ENCODE data around the gene CCDC15. TPM values are rescaled to one million over a fixed set of nuclear protein-coding genes. Genes with fewer than 3 reads are reported as not detected.

The CCDC15 gene
- total and polyA plus RNA-seq, 4 experiments from 2014 or later, result 0.48 to 2.7 (median 2.1) TPM

DNA sequence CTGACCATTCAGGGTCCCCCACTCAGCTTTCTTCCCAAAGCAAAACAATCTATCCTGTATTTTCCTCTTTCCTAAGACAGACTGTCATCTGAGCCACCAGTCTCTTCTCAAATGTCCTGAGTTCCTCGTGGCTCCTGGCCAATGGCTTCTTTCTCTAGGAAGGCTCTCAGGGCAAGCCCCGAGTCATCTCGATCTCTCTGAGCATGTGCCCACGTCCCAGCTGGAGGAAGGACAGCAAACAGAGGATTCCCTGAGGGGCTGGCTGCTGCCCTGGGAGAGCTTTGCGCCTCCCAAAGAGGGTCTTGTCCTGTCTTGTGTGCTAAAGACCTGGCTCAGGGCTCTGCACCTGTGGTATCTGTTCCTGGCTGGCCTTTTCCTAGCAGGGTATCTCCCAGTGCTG is 117.4 kb downstream of the CCDC15 start:
- Histone ChIP-seq H3K4me1 (ENCODE audit: insufficient read depth, low read length) (no peaks in the 10 kb centered on the region), H3K27me3 (ENCODE audit: insufficient read depth, low read length) (no peaks in the 10 kb centered on the region), H3K4me3 (ENCODE audit: low read length in 2 of 2) (no peak overlapping the region), H3K27ac (ENCODE audit: low read depth, low read length) (no peak overlapping the region), H3K9me3 (ENCODE audit: control insufficient read depth in 1 of 2, low read length in 2 of 2) (no peaks in the 10 kb centered on the region), H3K36me3 (ENCODE audit: insufficient read depth, low read length) (no peaks in the 10 kb centered on the region)
- H3K4me1 Mint-ChIP-seq, result peaks cover 0 to 8% (median 0%) of the 10 kb centered on the region in 4 donors
- peak overlapping the region in 1 of 7 donors; percentile 23 for H3K27ac Mint-ChIP-seq
- CTCF ChIA-PET (ENCODE audit: partially characterized antibody), result interaction anchor here (1.2 to 1.3 kb wide), 2 partner anchors 16 to 71 kb away, joined by 3 to 4 read pairs; no protein-coding TSS in a partner anchor
- H3K4me3 Mint-ChIP-seq, result no peak overlapping the region
- H3K36me3 Mint-ChIP-seq, result no peaks in the 10 kb centered on the region
- POLR2A ChIA-PET (ENCODE audit: partially characterized antibody), result no interaction called here
- intact Hi-C loops (cut with micrococcal nuclease), result no loop called here
- no peaks in the 10 kb centered on the region for H3K9me3 Mint-ChIP-seq
- DNase-seq, result no peak
- H3K27me3 Mint-ChIP-seq, result peaks cover 8 to 14% of the 10 kb centered on the region in 2 donors

DNA sequence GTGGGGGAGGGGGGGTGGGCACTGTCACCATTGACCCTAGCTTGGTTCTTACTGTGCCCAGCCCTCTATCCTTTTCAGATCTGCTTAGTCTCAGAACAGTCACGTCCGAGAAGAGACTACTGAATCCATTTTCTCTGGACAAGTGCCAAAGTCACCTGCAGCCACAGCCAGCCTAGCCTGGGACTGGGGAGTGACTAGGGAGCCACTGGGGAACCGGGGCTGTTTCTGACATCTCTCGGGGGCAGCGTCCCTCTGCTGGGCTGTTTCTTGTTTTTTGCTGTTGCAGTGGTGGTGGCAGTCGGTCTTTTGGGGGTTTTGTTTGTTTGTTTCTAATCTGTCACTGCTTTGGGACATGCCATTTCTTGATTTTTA is 117.8 kb downstream of the CCDC15 start:
- Histone ChIP-seq H3K4me1 (ENCODE audit: insufficient read depth, low read length) (no peaks in the 10 kb centered on the region), H3K4me3 (ENCODE audit: low read length in 2 of 2) (no peak overlapping the region), H3K9me3 (ENCODE audit: control insufficient read depth in 1 of 2, low read length in 2 of 2) (no peaks in the 10 kb centered on the region), H3K27me3 (ENCODE audit: insufficient read depth, low read length) (no peaks in the 10 kb centered on the region), H3K27ac (ENCODE audit: low read depth, low read length) (no peak overlapping the region), H3K36me3 (ENCODE audit: insufficient read depth, low read length) (no peaks in the 10 kb centered on the region)
- DNase-seq, result no peak
- no peak overlapping the region for H3K4me3 Mint-ChIP-seq
- H3K9me3 Mint-ChIP-seq, result no peaks in the 10 kb centered on the region
- peaks cover 8 to 14% of the 10 kb centered on the region in 2 donors for H3K27me3 Mint-ChIP-seq
- no peak overlapping the region for H3K27ac Mint-ChIP-seq
- intact Hi-C loops (cut with micrococcal nuclease), result no loop called here
- no peaks in the 10 kb centered on the region for H3K36me3 Mint-ChIP-seq
- ChIA-PET POLR2A (ENCODE audit: partially characterized antibody) (no interaction called here), CTCF (ENCODE audit: partially characterized antibody) (interaction anchor here (1.2 kb wide), 1 partner anchor 16 kb away, joined by 3 read pairs; no protein-coding TSS in a partner anchor)
- H3K4me1 Mint-ChIP-seq, result peaks cover 0 to 8% (median 0%) of the 10 kb centered on the region in 4 donors

DNA sequence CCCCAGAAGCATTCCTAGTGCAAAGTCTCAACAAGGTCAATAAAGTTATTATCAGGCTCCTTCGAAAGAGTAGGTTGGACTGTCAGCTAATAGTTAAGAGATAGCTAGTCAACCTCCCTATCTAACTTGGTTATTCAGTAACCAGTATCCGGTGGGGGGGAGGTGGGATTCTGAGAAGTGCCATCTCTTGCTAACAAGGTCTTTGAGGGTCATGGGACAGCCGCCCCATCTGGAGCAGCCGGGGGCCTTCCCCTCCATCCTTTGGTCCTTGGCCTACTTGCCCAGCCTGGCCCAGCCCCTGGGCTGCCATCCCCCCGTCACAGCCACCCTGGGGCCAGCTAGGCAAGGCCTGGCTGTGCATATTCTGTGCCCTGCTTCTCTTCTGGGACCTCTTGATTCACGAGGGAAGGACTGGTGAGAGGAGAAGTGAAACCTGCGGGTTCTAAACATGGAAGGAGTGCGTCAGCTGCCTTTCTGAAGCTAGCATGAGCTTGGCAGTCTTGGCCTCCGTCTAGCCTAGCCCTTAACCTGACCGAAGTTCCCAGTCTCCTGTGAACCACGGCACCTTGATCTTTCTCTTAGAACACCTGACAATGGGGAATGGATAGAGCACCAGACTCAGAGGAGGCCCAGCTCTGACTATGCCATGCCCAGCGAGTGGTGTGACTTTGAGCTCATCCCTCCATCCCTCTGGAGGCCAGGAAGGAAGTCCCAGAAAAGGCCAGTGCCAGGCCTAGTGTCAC is 118.4 kb downstream of the CCDC15 start:
- Histone ChIP-seq H3K27me3 (ENCODE audit: insufficient read depth, low read length) (no peaks in the 10 kb centered on the region), H3K4me1 (ENCODE audit: insufficient read depth, low read length) (no peaks in the 10 kb centered on the region), H3K4me3 (ENCODE audit: low read length in 2 of 2) (no peak overlapping the region), H3K27ac (ENCODE audit: low read depth, low read length) (no peak overlapping the region), H3K36me3 (ENCODE audit: insufficient read depth, low read length) (no peaks in the 10 kb centered on the region), H3K9me3 (ENCODE audit: control insufficient read depth in 1 of 2, low read length in 2 of 2) (no peaks in the 10 kb centered on the region)
- DNase-seq, result no peak
- no peak overlapping the region for H3K4me3 Mint-ChIP-seq
- peaks cover 8 to 14% of the 10 kb centered on the region in 2 donors for H3K27me3 Mint-ChIP-seq
- ChIA-PET CTCF (ENCODE audit: partially characterized antibody) (no interaction called here), POLR2A (ENCODE audit: partially characterized antibody) (no interaction called here)
- no peaks in the 10 kb centered on the region for H3K9me3 Mint-ChIP-seq
- intact Hi-C loops (cut with micrococcal nuclease), result no loop called here
- H3K27ac Mint-ChIP-seq, result no peak overlapping the region
- H3K36me3 Mint-ChIP-seq, result no peaks in the 10 kb centered on the region
- peaks cover 0 to 8% (median 0%) of the 10 kb centered on the region in 4 donors for H3K4me1 Mint-ChIP-seq

DNA sequence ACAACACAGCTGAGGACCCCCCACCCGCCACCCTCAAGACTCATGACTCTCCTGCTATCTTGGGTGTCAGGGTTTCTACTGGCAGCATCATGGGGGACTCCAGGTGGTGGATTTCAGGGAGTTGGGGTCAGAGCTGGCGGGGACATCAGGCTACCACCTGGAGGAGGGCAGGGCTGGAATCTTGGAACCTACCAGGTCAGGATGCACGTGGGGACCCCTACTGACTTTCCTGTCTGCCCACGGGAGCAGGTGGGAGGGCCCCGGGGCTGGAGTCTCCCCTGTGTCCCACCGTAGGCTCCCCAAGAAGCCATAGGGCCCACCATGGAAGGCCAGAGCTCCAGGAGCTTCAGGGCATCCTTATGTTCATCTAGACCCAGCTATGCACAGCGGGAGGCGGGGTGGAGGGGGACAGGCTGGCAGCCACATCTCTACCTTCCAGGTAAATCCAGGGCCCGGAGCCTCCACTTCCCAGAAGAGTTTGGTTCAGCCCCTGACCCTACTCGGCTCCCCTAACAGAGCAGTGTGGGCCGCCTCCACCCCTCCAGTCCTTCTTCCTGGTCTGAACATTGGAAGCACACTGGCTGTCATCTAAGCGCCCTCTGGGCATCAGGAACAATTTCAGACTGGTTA is 119.1 kb downstream of the CCDC15 start:
- H3K27ac Mint-ChIP-seq, result no peak overlapping the region
- no peak overlapping the region for H3K27ac ChIP-seq (ENCODE audit: low read depth, low read length)
- H3K4me1 Mint-ChIP-seq, result peaks cover 0 to 8% (median 0%) of the 10 kb centered on the region in 4 donors
- no peak for DNase-seq
- H3K36me3 Mint-ChIP-seq, result no peaks in the 10 kb centered on the region
- no peaks in the 10 kb centered on the region for H3K36me3 ChIP-seq (ENCODE audit: insufficient read depth, low read length)
- POLR2A ChIA-PET (ENCODE audit: partially characterized antibody), result no interaction called here
- no peak overlapping the region for H3K4me3 Mint-ChIP-seq
- intact Hi-C loops (cut with micrococcal nuclease), result no loop called here
- H3K9me3 ChIP-seq (ENCODE audit: control insufficient read depth in 1 of 2, low read length in 2 of 2), result no peaks in the 10 kb centered on the region
- no peaks in the 10 kb centered on the region for H3K27me3 ChIP-seq (ENCODE audit: insufficient read depth, low read length)
- CTCF ChIA-PET (ENCODE audit: partially characterized antibody), result no interaction called here
- H3K27me3 Mint-ChIP-seq, result peaks cover 10 to 14% of the 10 kb centered on the region in 2 donors
- H3K4me3 ChIP-seq (ENCODE audit: low read length in 2 of 2), result no peak overlapping the region
- no peaks in the 10 kb centered on the region for H3K4me1 ChIP-seq (ENCODE audit: insufficient read depth, low read length)
- no peaks in the 10 kb centered on the region for H3K9me3 Mint-ChIP-seq

DNA sequence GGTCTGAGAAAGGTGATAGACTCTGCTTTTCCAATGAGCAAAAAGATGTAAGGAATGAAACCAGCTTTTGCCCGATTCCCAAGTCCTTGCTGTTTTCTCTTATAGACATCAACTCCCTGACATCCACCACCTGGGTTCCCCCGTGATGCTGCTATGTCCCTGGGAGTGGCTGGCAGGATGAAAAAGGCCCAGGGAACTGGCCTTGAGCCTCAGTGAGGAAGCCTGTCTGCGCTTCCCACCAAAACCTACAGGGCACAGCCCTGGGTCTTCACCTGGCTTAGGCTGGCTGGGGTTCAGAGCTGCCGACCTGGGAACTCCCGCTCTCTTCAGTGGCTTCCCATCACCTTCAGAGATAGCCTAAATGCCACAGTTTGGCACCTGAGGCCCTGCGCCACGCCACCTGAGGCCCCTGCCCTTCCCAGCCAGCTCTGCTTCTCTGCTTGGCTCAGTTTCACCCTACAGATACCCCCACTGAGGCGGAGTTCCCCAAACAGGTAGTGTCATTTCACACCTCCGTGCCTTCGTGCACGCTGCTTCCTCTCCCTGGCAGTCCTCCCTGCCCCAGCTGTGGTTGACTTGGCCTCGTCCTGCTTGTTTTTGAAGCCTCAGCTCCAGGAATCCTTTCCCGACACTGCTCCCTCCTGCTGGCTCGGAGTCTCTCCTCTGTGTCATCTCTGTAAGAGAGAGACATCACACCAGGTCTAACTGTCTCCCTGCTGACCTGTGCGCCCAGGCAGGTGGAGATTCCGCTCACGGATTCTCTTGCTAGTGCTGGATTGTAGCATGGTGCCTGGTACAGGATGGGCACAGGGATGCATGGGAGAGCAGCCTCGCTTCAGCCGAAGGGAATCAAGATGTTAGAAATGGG is 119.8 kb downstream of the CCDC15 start:
- H3K4me1 ChIP-seq (ENCODE audit: insufficient read depth, low read length), result no peaks in the 10 kb centered on the region
- peaks cover 8 to 16% of the 10 kb centered on the region in 2 donors for H3K27me3 Mint-ChIP-seq

DNA sequence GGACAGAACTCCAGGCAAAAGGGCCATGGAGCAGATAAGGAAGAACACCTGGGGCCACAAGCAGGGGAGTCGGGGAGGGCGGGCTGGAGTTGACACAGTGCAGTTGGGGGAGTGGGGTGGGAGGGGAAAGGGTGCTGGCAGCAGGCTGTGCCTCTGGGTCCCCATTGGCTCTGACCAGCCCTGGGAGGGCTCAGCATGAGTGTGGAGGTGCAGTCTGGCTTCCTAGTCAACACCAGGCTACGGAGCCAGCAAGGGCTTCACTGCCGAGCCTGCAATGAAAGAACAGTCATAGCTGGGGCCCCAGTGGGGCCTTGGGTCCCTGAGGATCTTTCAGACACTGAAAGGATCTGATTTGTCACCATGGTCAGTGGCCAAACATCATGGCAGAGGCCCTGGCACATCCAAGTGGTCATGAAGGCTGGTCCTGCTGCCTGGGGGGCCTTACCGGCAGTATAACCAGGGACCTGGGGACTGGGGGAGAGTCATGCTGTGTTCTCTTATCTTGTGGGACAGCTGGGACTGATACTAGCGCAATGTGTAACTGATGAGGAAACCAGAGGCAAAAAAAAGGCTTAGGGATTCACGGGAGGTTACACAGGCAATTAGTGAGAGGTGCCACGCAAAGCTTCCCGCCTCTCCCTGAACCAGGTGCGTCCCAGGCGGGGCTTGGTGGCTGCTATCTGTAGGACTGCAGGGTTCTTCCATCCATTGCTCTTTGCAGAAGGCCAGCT is 120.7 kb downstream of the CCDC15 start:
- Mint-ChIP-seq H3K9me3 (no peaks in the 10 kb centered on the region), H3K4me1 (peaks cover 0 to 8% (median 0%) of the 10 kb centered on the region in 4 donors), H3K27ac (no peak overlapping the region), H3K27me3 (peaks cover 7 to 16% of the 10 kb centered on the region in 2 donors), H3K4me3 (no peak overlapping the region), H3K36me3 (no peaks in the 10 kb centered on the region)
- Histone ChIP-seq H3K4me3 (ENCODE audit: low read length in 2 of 2) (no peak overlapping the region), H3K4me1 (ENCODE audit: insufficient read depth, low read length) (no peaks in the 10 kb centered on the region), H3K27ac (ENCODE audit: low read depth, low read length) (no peak overlapping the region), H3K36me3 (ENCODE audit: insufficient read depth, low read length) (no peaks in the 10 kb centered on the region), H3K27me3 (ENCODE audit: insufficient read depth, low read length) (no peaks in the 10 kb centered on the region), H3K9me3 (ENCODE audit: control insufficient read depth in 1 of 2, low read length in 2 of 2) (no peaks in the 10 kb centered on the region)
- DNase-seq, result no peak
- intact Hi-C loops (cut with micrococcal nuclease), result no loop called here
- ChIA-PET CTCF (ENCODE audit: partially characterized antibody) (no interaction called here), POLR2A (ENCODE audit: partially characterized antibody) (no interaction called here)

More for the DNA sequence above, 119.8 kb downstream of the CCDC15 start:
- DNase-seq, result no peak
- ChIA-PET POLR2A (ENCODE audit: partially characterized antibody) (no interaction called here), CTCF (ENCODE audit: partially characterized antibody) (no interaction called here)
- no peak overlapping the region for H3K27ac Mint-ChIP-seq
- H3K4me1 Mint-ChIP-seq, result peaks cover 0 to 8% (median 0%) of the 10 kb centered on the region in 4 donors
- H3K4me3 Mint-ChIP-seq, result no peak overlapping the region
- intact Hi-C loops (cut with micrococcal nuclease), result no loop called here
- H3K36me3 ChIP-seq (ENCODE audit: insufficient read depth, low read length), result no peaks in the 10 kb centered on the region
- no peak overlapping the region for H3K27ac ChIP-seq (ENCODE audit: low read depth, low read length)
- H3K9me3 ChIP-seq (ENCODE audit: control insufficient read depth in 1 of 2, low read length in 2 of 2), result no peaks in the 10 kb centered on the region
- no peaks in the 10 kb centered on the region for H3K36me3 Mint-ChIP-seq
- H3K9me3 Mint-ChIP-seq, result no peaks in the 10 kb centered on the region
- H3K27me3 ChIP-seq (ENCODE audit: insufficient read depth, low read length), result no peaks in the 10 kb centered on the region
- no peak overlapping the region for H3K4me3 ChIP-seq (ENCODE audit: low read length in 2 of 2)

Measured in CD4-positive, alpha-beta memory T cell (primary cell).